HG02840 (cell line): Measurements from ENCODE around the gene SYNDIG1.

Source experiments
- ATAC-seq: cut with Tn5 transposase; IDR thresholded peaks from one replicate; pipeline ENCODE4 v1.9.1; 2021; ENCODE audit warnings: mild to moderate bottlenecking, moderate library complexity, moderate number of reproducible peaks; ENCODE audit not compliant: unreplicated experiment, low FRiP score

SYNDIG1 gene

DNA sequence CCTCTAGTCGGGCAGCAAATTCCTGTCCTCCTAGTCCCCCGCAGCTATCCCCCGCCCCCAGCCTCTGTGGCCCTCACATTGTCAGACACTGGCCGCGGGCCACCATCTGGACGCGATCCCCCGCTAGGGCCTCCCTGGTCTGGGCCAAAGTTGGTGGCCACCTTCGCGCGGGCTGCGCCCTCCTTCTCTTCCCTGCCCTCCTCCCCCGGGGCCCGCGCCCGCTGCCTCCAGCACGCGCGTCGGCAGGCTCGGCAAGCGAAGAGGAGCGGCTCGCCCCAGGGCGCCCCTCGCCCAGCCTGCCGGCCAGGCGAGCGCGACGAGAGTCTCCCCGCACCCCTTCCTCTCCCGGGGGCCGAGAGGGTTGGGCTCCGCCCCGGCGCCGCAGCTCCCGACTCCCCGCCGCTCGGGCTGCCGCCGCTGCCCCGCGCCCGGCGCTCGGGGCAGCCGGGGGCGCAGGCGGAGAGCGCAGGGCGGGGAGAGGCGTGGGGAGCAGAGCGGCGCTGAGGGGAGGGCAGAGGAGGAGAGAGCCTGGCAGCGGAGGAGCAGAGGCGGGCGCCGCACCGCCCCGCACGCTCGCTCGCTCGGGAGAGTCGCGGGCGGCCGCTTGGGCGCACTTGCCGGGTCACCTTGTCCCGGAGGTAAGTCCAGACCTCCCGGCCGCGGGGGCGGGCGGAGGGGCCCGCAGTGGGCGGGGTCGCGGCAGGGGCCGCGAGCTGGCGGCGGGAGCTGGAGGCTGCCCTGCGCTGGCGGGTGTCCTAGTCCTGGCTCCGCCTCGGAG is at the start of gene SYNDIG1:
TSS of gene SYNDIG1 (plus strand) at position 514 of the 778 bp plus-strand sequence. CDS start 73,469 bp downstream, outside the sequence.
- no peak for ATAC-seq

DNA sequence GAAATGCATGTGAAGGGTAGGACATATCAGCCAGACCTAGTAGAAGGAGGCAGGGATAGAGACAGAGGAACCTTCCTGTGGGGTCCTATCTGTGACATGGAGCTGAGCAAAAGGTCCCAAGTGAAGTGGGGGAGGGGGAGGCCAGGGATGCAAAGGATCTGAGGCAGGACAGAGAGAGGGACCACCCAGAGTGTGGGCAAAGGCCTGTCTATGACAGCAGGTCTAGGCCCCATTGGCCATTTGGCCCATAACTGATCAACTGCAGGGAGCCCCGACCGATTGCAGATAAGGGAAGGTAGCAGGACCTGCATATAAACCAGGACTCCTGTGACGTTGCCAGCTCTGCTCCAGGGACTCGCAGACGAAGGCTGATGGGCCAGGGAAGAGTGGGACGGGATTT is 49.6 kb upstream of the SYNDIG1 start:
- ATAC-seq = no peak

DNA sequence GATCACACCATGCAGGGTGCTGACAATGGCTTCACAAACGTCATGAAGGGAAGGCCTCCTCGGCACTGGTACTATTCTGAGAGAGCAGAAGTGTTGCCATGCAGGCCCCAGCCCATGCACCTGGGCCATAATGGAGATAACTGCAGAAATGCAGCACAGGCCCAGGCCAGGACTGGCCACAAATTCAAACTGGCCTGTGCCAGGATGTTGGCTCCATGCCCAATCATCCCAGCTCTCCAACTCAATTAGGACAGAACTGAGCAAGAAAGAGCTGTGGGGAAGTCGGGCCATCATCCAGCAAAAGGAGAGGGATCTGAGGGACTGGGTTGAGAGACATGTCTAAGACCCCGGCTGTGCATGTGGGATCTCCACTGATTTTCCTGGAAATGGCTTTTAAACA is 48.9 kb upstream of the SYNDIG1 start:
- no peak for ATAC-seq

DNA sequence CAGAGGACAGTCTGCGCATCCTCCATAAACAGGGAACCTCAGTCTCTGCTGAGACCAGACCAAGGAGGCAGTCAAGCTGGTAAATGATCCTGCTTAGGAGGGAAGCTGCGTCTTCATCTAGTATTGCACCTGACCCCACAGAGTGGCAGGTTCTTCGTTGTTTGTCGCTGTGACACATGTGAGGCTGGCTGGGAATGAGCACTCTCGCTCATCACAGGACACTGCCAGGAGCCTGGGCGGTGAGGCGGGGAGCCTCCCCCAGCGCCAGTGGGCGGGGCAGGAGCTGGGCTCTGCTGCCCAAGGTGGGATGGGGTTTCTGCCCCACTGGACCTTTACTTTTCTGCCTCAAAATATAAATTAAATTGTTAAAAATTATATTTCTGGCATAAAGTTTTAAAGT is 48.4 kb upstream of the SYNDIG1 start:
- no peak for ATAC-seq

DNA sequence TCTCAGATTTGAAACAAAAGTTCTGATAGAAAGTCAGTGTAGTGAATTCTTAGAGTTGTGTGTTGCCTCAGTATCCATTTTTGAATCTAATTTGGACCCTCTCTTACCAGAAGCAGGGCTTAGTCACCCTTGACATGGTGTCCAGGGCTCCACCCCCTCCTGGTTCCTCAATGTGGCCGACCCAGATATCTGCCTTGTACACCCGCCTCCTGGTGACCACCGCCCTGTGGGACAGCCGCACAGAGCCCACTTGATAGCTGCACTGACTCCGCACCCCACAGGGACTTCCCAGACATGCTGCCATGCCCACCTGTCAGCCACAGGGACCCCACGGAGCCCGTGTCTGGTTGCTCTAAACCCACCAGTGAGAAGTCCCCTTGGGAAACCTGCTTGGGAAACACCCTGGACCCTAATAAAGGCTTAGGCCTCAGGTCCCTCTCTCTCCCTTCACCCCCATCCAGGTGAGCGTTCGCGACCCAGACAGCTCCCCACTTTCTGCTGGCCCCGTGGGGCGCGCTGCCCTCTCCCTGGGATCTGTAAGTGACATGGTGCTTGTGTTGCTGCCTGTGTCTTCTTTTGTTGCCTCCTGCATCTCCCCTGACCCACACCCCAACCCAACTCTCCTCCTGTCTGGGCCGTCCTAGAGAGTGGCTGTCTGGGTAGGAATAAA is 47.2 kb upstream of the SYNDIG1 start:
- ATAC-seq = no peak

DNA sequence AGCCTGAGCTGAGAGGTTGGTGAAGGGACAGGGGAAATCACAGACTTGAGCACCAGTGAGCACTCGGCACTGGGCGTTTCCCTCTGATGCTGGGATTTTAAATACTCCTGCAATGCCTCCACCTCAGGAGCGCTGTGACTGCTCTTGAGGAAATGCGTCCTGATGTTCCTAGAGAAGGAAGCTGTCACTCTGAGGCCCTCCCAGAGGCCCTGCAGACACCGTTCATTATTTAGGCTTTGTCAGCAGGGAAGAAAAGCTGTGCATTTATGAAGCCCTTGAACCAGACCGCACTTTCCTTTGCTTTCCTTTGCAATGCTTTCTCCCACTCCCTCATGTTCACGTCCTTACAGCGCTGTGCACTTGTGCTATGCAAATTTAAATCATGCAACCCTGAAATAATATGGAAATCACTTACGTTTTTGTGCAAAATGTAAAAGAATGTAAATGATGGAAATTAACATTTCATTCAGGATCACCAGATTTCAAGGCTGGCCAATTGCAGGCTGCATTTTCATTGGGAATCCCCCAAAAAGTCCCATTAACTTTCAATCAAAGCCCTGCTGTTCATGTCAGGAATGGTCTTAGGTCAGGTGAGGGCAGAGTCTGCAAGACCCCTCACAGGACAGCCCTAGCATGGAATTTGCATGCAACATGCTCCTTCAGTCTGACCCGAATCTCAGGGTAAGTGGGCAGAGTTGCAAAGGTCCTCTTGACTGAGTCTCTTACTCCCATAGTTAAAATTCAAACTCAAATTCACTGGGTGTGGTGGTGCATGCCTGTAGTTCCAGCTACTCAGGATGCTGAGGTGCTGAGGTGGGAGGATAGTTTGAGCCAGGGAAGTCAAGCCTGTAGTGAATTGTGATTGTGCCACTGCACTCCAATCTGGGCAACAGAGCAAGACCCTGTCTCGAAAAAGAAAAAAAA is 45.8 kb upstream of the SYNDIG1 start:
- ATAC-seq = no peak

DNA sequence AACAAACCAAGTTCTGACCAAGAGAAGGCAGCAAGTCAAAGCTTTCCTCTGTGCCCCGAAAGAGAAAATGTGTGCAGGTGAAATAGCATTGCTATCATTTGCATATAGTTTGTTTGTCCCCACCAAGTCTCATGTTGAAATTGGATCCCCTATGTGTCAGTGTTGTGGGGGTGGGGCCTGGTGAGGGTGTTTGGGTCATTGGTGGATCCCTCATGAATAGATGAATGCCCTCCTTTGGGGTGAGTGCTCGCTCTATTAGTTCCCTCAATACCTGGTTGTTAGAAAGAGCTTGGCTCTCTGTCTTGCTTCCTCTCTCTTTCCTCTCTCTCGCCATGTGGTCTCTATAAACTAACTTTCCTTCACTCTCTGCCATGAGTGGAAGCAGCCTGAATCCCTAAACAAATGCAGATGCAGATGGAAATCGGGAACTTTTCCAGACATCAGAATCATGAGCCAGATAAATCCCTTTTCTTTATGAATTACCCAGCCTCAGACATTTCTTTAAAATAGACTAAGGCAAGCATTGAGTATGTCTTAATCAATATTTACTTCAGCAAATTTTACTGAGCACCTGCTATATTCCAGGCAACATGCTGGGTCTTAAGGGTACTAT is 43.8 kb upstream of the SYNDIG1 start:
- ATAC-seq = no peak

DNA sequence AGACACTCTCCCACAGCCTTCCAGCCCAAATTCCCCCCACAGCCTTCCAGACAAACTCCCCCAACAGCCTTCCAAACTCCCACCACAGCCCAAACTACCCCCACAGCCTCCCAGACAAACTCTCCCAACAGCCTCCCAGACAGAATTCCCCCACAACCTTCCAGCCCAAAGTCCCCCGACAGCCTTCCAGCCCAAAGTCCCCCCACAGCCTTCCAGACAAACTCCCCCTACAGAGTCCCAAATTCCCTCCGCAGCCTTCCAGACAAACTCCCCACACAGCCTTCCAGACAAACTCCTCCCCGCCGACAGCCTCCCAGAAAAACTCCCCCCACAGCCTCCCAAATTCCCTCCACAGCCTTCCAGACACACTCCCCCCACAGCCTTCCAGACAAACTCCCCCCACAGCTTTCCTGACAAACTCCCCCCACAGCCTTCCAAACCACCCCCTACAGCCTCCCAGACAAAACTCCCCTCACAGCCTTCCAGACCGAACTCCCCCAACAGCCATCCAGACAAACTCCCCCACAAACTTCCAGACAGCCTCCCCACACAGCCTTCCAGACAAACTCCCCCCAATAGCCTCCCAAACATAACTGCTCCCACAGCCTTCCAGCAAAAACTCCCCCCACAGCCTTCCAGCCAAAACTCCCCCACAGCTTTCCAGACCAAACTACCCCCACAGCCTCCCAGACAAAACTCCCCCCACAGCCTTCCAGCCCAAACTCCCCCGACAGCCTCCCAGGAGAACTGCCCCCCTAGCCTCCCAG is 38.0 kb upstream of the SYNDIG1 start:
- no peak for ATAC-seq

DNA sequence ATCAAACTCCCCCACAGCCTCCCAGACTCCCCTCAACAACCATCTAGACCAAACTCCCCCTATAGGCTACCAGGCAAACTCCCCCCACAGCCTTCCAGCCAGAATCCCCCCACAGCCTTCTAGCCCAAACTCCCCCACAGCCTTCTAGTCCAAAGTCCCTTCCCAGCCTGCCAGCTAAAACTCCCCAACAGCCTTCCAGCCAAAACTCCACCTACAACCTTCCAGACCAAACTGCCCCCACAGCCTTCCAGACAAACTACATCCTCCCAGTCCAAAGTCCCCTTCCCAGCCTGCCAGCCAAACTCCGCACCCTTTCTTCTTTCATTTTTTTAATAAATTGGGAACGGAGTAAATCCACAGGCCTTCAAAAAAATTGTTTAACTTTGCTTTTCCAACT is 37.4 kb upstream of the SYNDIG1 start:
- ATAC-seq = no peak

DNA sequence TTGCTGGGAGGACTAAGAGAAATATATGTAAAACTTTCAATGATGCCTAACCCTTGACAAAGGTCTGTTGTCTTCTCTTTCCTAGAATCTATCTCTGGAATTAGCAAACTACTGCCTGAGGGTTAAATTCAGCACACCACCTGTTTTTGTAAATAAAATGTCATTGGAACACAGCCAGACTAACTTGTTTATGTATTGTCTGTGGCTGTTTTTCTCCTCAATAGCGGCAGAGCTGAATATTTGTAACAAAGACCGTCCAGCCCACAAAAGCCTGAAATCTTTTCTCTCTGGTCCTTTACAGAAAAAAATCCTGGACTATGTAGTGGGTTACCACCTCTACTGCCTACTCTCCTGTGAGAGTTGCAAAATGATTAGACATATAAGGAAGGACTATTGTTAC is 33.3 kb upstream of the SYNDIG1 start:
- no peak for ATAC-seq

DNA sequence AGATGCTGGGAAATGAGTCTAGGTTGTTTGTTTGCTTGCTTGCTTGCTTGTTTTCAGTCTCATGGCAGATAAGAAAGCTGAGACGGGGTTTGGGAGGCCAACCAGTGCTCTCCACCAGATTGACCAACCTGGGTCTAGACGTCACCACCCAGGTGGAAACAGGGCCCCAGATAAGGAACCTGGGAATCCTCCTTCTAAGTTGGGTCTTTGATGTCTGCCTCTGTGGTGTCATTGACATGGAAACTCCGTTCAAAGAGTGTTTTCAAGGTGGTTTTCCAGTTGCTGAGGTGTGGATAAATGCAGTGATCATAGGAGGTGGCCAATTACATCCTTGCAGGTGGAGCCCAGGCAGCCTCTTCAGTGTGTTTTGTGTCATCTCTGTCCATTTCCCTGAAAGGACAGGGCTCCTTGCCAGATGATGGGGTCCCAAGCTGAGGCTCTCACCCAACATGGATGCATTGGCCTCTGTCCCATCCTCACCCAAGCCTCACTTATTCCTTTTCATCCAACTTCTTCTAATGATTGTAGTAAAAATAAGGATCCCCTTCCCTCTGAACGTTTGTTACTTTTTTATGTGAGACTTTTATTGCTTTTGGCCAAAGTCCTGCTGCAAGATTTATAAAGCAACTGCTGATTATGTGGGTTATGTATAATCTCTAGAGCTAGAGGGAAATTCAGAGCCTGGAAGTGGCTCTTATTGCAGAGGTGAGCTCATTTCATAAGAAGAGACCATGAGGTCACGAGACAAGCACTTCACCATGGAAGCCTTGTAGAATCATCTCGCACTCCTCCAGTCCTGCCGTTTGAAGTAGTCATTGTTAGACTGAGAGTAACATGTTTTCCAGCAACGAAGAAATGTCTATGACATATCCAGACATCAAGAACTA is 32.0 kb upstream of the SYNDIG1 start:
- no peak for ATAC-seq

DNA sequence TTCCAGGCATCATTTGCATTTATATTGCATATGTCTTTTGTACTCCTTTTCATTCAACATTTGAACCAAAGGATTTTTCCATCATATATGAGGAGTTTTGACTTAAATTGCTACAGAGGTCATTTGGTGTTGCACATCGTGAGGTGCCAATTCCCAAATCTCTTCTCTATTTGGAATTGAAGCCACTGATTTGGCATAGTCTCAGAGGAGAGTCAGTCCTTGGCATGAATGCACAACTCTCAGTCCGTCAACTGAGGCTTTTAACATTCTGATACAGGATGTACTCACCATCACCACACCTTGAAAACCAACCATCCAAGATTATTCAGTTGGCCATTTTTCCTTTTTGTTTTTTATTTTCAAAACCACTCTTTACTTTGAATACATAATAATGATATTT is 31.1 kb upstream of the SYNDIG1 start:
- ATAC-seq = no peak

DNA sequence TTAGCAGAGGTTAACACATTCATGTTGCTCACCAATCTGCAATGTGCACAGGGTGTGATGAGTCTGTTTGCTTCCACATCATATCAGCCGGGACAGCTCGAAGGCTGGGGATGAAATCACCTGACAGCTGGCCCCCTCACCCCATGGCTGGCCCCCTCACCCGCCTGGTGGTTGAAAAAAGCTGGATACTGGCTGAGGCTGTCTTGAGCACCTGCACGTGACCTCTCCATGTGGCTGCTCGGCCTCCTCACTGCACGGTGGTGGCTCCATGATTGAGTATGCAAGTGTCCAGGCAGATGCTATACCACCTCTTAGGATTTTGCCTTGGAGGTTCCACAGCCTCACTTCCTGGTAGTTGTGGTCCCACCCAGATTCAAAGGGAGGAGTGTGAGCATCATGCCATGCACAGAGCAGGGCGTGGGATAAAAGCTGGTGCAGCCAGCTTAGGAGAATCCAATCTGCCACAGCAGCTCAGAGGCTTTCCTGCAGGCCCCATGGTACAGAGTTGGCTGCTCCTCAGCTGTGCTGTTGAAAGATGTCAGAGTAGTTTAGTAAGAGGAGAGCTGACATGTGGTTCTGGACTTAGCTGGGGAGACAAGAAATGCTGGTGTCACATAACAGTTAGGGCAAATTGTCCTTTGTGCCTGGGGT is 29.6 kb upstream of the SYNDIG1 start:
- ATAC-seq = no peak

DNA sequence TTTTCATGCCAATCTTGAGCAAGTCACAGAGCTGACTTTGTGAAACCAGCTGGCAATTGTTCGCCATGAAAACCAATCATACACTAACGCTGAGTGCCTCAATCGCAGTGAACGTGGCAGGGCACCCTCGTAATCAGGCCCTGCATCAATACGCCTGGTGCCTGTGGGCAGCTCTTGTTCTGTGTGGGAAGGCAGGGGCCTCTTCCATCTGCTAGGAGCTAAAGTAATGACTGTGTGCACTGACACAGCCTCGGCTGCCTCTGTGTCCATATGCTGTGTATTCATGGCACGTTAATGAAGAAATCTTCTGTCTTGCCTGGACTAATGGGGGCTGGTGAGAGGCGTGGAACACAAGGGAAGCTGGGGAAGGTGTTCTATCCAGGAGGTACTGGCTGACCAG is 27.8 kb upstream of the SYNDIG1 start:
- no peak for ATAC-seq

DNA sequence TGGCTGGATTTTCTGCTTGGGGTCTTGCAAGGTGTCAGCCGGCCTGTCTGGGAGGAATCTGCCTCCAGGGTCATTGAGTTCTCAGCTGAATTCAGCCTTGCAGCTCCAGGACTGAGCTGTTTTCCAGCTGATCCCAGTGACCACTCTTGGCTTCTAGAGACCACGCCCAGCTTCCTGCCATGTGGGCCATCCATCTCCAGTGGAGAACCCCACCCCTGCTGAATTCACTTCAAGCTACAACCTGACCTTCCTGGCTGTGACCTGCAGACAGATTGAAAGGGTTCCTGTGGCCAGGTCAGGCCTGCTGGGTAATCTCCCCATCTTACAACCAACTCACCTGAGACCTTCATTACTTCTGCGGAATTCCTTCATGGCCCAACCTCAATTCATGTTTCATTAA is 26.5 kb upstream of the SYNDIG1 start:
- no peak for ATAC-seq

DNA sequence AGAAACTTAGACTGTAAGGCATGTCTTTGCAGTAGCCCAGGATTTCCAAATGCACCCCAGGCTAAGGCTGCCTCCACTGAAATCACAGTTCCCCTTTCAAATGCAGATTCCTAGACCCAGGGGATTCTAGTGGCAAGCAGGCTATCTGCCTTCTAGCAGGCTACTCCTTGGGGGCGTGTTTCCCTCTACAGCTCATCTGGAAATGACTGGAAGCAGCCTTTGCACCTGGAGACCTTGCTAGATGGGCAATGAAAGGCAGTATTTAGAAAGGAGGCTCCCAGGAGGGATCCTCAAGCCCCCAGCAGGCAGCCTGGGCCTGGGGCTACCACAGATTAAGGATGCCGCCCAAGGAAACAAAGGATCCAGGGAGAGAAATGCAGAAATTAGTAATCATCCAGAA is 26.0 kb upstream of the SYNDIG1 start:
- ATAC-seq = no peak

DNA sequence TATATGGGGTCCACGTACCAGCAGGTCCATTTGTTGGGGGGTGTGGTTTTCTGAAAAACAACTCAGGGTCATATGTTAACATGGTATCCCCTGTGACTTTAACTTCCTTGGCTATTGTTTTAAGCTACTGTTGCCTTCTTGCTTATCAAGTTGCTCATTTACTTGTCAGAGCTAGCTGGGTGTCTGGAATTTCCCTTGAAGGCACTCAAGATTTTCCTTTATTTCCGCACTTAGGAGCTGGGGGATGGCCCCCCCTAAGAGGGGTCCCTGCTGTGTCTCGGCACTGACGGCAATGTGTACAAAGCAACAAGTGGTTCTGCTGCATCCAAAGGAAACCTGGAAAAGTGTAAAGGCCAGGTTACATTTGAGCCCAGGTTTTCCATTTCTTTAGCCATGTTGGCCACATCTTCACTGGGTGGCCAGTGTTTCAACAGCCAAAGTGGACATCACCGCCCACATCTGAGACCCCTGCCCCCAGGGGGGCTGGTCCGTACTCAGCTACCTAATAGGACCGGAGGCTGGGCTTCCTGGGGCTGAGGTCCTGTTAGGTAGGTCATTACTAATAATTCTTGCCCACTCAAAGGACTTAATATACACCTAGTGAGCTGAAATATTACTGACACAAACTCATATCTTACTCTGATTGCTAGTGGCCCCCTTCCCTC is 24.8 kb upstream of the SYNDIG1 start:
- ATAC-seq = no peak
